ACC112 (cell line): ENCODE results near the gene SDK1.

Experiments used
- H2AFZ ChIP-seq: fragments of 200-600 bp; sonication (generic); one replicate; pipeline ENCODE4 v1.6.0; 2017; ENCODE audit warnings: antibody characterized with exemption, low read length; ENCODE audit not compliant: unreplicated experiment
- H3K27ac ChIP-seq: fragments of 200-600 bp; sonication (generic); 2 replicates; pipeline ENCODE4 v1.5.1; 2014; ENCODE audit warnings: low read depth, mild to moderate bottlenecking, antibody characterized with exemption, low read length, moderate library complexity
- H3K27me3 ChIP-seq: fragments of 200-600 bp; sonication (generic); 2 replicates; pipeline ENCODE4 v1.6.1; 2014; ENCODE audit warnings: mild to moderate bottlenecking, antibody characterized with exemption, low read length, moderate library complexity, mixed read lengths; ENCODE audit not compliant: insufficient read depth
- H3K36me3 ChIP-seq: fragments of 200-600 bp; sonication (generic); 2 replicates; pipeline ENCODE4 v1.6.1; 2016; ENCODE audit warnings: mild to moderate bottlenecking, antibody characterized with exemption, low read length, moderate library complexity, mixed read lengths; ENCODE audit not compliant: insufficient read depth
- H3K4me1 ChIP-seq: fragments of 200-600 bp; sonication (generic); one replicate; pipeline ENCODE4 v1.6.1; 2016; ENCODE audit warnings: low read length, mixed read lengths; ENCODE audit not compliant: insufficient read depth, unreplicated experiment, control insufficient read depth
- H3K4me3 ChIP-seq: fragments of 200-600 bp; sonication (generic); 2 replicates; pipeline ENCODE4 v1.5.1; 2014; ENCODE audit warnings: mild to moderate bottlenecking, low read depth, low read length
- H3K79me2 ChIP-seq: fragments of 200-600 bp; sonication (generic); one replicate; pipeline ENCODE4 v1.6.0; 2016; ENCODE audit warnings: low read length; ENCODE audit not compliant: control insufficient read depth, unreplicated experiment, insufficient read depth

The SDK1 gene

GRCh38 chr7:4178916-4179687 lies 878.0 kb downstream of the SDK1 start:
- H3K36me3 ChIP-seq, result no peaks in the 10 kb centered on the region
- H3K27ac ChIP-seq, result no peak overlapping the region
- H2AFZ ChIP-seq, result no peak overlapping the region
- no peaks in the 10 kb centered on the region for H3K27me3 ChIP-seq
- H3K79me2 ChIP-seq, result no peaks in the 10 kb centered on the region
- H3K4me3 ChIP-seq, result no peak overlapping the region
- H3K4me1 ChIP-seq, result no peaks in the 10 kb centered on the region

DNA sequence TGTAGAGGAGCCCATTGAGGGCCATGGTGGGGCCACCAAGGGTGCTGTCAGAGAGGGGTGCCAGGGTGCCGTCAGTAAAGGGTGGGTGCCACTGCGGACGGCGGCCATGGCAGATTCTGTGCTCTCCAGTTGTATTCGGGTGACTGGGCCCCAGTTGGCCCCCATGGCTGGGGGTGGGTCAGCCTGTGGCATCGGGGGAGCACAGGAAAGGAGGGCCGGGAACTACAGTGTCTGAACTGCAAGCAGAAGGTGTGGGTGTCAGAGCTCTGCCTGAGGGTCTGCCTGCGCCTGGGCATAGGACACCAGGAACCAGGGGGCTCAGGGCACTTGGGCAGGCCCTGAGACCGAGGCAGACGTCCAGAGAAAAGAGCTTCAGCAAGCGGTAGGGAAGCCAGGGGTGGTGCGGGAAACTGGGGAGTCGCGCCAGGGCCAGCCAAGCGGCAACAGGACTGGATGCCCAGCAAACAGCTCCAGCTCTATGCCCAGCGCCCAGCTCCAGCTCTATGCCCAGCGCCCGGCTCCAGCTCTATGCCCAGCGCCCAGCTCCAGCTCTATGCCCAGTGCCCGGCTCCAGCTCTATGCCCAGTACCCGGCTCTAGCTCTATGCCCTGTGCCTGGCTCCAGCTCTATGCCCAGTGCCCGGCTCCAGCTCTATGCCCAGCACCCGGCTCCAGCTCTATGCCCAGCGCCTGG lies 878.8 kb downstream of the SDK1 start:
- H3K79me2 ChIP-seq, result no peaks in the 10 kb centered on the region

DNA sequence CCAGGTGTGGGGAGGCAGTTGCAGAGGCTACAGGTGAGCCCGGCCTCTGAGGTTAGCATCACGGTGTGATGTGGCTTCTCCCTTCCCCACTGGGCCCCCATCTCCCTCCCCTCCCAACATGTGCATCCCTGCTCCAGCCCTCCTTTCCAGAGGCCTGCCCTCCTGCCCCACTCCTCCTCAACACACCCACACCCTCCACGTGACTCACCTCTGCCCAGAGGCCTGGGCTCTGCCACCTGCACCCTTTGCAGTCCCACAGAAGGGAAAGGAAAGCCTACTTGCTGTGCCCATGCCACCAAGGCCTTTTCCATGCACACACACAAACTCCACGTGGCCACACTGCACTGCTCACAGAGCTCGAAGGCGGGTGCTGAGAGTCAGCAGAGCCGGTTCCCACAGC lies 880.4 kb downstream of the SDK1 start:
- Histone ChIP-seq H3K4me1 (no peaks in the 10 kb centered on the region), H3K4me3 (no peak overlapping the region), H3K36me3 (no peaks in the 10 kb centered on the region), H3K79me2 (no peaks in the 10 kb centered on the region), H2AFZ (no peak overlapping the region), H3K27me3 (no peaks in the 10 kb centered on the region), H3K27ac (no peak overlapping the region)

More for the DNA sequence above, 878.8 kb downstream of the SDK1 start:
- Histone ChIP-seq H3K4me3 (no peak overlapping the region), H3K27ac (no peak overlapping the region), H3K36me3 (no peaks in the 10 kb centered on the region), H2AFZ (no peak overlapping the region), H3K27me3 (no peaks in the 10 kb centered on the region), H3K4me1 (no peaks in the 10 kb centered on the region)

- no peak overlapping the region for H3K4me3 ChIP-seq
- no peaks in the 10 kb centered on the region for H3K27me3 ChIP-seq
- H3K4me1 ChIP-seq, result no peaks in the 10 kb centered on the region
- no peak overlapping the region for H2AFZ ChIP-seq
- H3K36me3 ChIP-seq, result no peaks in the 10 kb centered on the region
- no peaks in the 10 kb centered on the region for H3K79me2 ChIP-seq
- no peak overlapping the region for H3K27ac ChIP-seq
Observed at GRCh38 chr7:4182605-4183300, 881.7 kb downstream of the SDK1 start.

- Histone ChIP-seq H3K4me3 (no peak overlapping the region), H2AFZ (no peak overlapping the region), H3K4me1 (no peaks in the 10 kb centered on the region), H3K27me3 (no peaks in the 10 kb centered on the region), H3K27ac (no peak overlapping the region), H3K79me2 (no peaks in the 10 kb centered on the region), H3K36me3 (no peaks in the 10 kb centered on the region)
Observed at GRCh38 chr7:4184653-4185052, 883.6 kb downstream of the SDK1 start.

GRCh38 chr7:4185136-4185535 lies 884.1 kb downstream of the SDK1 start:
- Histone ChIP-seq H3K36me3 (no peaks in the 10 kb centered on the region), H3K27me3 (no peaks in the 10 kb centered on the region), H3K4me3 (no peak overlapping the region), H3K4me1 (no peaks in the 10 kb centered on the region), H3K79me2 (no peaks in the 10 kb centered on the region), H3K27ac (no peak overlapping the region), H2AFZ (no peak overlapping the region)

DNA sequence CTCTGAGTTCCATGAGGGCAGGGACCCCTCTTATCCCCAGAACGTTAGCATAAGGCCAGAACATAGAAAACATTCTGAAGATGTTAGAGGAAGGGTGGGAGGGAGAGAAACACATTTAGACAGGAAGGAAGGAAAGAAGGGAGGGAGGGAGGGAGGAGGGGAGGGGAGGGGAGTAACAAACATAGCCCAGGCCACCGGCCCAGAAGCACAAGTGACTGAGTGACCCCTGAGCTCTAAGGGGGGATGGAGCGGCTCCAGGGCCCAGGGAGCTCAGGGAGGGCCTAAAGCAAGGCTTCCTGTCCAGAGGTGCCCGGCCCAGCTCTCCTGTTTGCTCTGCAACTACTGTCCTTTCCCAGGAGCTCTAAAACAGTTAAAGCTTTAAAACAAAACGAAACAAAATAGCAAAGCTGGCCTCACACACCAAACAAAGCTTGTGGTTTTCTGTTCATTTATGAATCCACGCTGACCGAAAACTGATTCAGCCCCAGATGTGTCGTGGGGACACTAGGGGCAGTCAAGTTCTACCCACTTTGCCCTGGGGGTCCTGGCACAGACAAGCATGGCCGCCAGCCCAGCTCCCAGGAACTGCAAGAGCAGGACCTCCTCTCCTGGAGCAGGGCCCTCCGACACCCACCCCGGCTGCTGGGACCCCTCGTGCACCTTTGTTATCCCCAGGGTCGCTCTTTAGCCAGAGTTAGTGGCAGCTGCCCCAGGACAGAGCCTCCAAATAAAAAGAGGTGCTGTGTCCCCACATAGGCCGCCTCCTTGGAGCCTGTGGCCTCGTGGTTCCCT lies 884.9 kb downstream of the SDK1 start:
- no peak overlapping the region for H3K4me3 ChIP-seq
- H3K27ac ChIP-seq, result no peak overlapping the region
- no peaks in the 10 kb centered on the region for H3K27me3 ChIP-seq
- no peaks in the 10 kb centered on the region for H3K4me1 ChIP-seq
- no peaks in the 10 kb centered on the region for H3K36me3 ChIP-seq
- no peaks in the 10 kb centered on the region for H3K79me2 ChIP-seq
- no peak overlapping the region for H2AFZ ChIP-seq

DNA sequence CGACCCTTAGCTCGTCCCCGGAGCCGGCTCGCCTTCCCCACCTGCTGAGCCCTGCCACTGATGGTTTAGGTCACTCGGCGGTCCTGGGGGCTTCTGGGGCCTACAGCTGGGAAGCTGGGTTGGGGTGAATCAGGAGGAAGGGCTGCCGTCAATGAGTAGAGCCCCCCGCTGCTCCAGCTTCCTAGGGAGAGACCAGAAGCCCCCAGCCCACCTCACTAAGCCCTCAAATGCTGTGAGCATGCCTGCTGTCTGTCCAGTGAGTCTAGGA lies 885.4 kb downstream of the SDK1 start:
- Histone ChIP-seq H3K36me3 (no peaks in the 10 kb centered on the region), H3K4me1 (no peaks in the 10 kb centered on the region), H3K27me3 (no peaks in the 10 kb centered on the region), H3K79me2 (no peaks in the 10 kb centered on the region), H3K27ac (no peak overlapping the region), H3K4me3 (no peak overlapping the region), H2AFZ (no peak overlapping the region)

GRCh38 chr7:4188651-4189050 lies 887.6 kb downstream of the SDK1 start:
- Histone ChIP-seq H3K27ac (no peak overlapping the region), H3K4me3 (no peak overlapping the region), H2AFZ (no peak overlapping the region), H3K4me1 (no peaks in the 10 kb centered on the region), H3K27me3 (no peaks in the 10 kb centered on the region), H3K36me3 (no peaks in the 10 kb centered on the region), H3K79me2 (no peaks in the 10 kb centered on the region)

GRCh38 chr7:4189131-4189570 lies 888.1 kb downstream of the SDK1 start:
- H3K4me1 ChIP-seq, result no peaks in the 10 kb centered on the region
- H3K79me2 ChIP-seq, result no peaks in the 10 kb centered on the region
- no peak overlapping the region for H2AFZ ChIP-seq
- no peak overlapping the region for H3K4me3 ChIP-seq
- H3K27me3 ChIP-seq, result no peaks in the 10 kb centered on the region
- no peaks in the 10 kb centered on the region for H3K36me3 ChIP-seq
- H3K27ac ChIP-seq, result no peak overlapping the region
